ENCODE measurements around the gene CAMK2N2. TPM values are rescaled to one million over a fixed set of nuclear protein-coding genes. Genes with fewer than 3 reads are reported as not detected.

The CAMK2N2 gene
- total RNA-seq, 4 donors from 2014 or later = not detected

DNA sequence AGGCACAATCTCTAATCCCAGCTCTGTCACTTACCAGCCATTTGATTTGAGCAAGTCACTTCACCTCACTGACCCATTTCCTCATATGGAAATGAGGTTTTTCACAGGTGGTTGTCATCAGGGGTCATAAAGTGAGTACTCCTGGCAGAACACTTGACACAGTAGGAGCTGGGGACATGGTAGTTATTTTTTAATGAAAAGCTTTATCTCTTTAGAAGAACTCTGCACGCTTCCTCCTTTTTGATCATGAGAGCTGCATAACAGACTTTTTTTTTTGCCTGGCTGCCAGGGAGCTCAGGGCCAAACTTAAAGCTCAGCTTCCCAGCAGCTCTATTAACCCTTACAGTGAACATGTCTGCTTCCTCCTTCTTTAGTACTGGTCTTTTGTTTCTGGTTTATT, 23.5 kb downstream of the CAMK2N2 start:
- Histone ChIP-seq H3K36me3 (peaks cover 7% of the 10 kb centered on the region in 2 donors), H3K9me3 (no peaks in the 10 kb centered on the region), H3K27me3 (no peaks in the 10 kb centered on the region), H3K4me1 (peaks cover 9 to 19% of the 10 kb centered on the region in 2 donors), H3K4me3 (replicated peaks in 1 of 3) (no peak overlapping the region), H3K27ac (no peak overlapping the region)
- 52% methylated on average over 1 of the region's 1 CpG for WGBS, 2 donors
- no peak for TF ChIP-seq POLR2A (IDR thresholded peaks at IDR 0.05)
- TF ChIP-seq, protein P1, sequence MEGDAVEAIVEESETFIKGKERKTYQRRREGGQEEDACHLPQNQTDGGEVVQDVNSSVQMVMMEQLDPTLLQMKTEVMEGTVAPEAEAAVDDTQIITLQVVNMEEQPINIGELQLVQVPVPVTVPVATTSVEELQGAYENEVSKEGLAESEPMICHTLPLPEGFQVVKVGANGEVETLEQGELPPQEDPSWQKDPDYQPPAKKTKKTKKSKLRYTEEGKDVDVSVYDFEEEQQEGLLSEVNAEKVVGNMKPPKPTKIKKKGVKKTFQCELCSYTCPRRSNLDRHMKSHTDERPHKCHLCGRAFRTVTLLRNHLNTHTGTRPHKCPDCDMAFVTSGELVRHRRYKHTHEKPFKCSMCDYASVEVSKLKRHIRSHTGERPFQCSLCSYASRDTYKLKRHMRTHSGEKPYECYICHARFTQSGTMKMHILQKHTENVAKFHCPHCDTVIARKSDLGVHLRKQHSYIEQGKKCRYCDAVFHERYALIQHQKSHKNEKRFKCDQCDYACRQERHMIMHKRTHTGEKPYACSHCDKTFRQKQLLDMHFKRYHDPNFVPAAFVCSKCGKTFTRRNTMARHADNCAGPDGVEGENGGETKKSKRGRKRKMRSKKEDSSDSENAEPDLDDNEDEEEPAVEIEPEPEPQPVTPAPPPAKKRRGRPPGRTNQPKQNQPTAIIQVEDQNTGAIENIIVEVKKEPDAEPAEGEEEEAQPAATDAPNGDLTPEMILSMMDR (IDR thresholded peaks at IDR 0.05) = no peak
- intact Hi-C loops (cut with DNase I) = loop anchor here (10.0 kb wide), 1 partner anchor 47 kb away; no protein-coding TSS in a partner anchor
- DNase-seq = no peak

DNA sequence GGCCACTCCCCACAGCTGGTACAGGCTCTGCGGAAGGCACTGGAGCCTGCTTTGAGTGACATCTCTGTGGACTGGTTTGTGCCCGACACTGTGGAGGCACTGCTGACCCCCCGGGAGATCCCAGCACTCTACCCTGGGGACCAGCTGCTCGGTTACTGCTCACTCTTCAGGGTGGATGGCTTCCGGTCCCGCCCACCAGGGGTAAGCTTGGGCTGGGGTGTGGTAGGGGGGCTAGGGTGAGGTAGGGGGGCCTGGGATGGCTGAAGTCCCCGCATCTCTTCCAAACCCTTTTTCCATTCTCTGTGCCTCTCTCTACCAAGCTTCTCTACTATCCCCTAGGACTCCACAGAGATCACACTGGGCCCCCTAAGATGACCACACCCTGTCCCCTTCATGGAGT, 24.1 kb downstream of the CAMK2N2 start:
- 74 to 80% methylated on average over 7 of the region's 7 CpGs for WGBS, 2 donors
- no peak for DNase-seq
- TF ChIP-seq POLR2A (IDR thresholded peaks at IDR 0.05) = no peak
- TF ChIP-seq, protein P1 (IDR thresholded peaks at IDR 0.05) = no peak
- Histone ChIP-seq H3K36me3 (peaks cover under 1% of the 10 kb centered on the region in 2 donors), H3K27ac (no peak overlapping the region), H3K27me3 (no peaks in the 10 kb centered on the region), H3K9me3 (no peaks in the 10 kb centered on the region), H3K4me1 (peaks cover 9 to 19% of the 10 kb centered on the region in 2 donors), H3K4me3 (replicated peaks in 1 of 3) (no peak overlapping the region)
- intact Hi-C loops (cut with DNase I) = loop anchor here (10.0 kb wide), 1 partner anchor 48 kb away; no protein-coding TSS in a partner anchor

DNA sequence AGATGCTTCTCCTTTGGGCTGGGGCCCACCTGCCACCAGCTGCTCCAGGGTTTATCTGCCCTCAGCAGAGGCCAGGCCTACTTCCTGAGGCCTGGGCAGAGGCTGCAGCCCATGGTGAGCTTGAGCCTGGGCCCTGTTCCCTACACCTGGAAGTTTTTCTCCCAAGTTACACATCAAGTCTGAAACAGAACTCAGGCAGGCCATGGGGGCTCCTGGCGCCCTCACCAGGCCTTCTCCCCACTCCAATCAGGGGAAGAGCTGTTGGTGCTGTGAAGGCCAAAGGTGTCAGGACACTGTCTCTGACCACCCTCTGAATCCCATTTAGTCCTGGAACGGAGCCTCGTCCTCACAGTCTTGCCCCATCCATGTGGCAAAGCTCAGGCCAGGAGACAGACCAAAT, 24.7 kb downstream of the CAMK2N2 start:
- no peak for DNase-seq
- Histone ChIP-seq H3K27ac (no peak overlapping the region), H3K4me3 (replicated peaks in 1 of 3) (no peak overlapping the region), H3K4me1 (peaks cover 5 to 14% of the 10 kb centered on the region in 2 donors), H3K27me3 (peaks cover 3% of the 10 kb centered on the region), H3K9me3 (no peaks in the 10 kb centered on the region), H3K36me3 (no peaks in the 10 kb centered on the region)
- intact Hi-C loops (cut with DNase I) = loop anchor here (10.0 kb wide), 1 partner anchor 48 kb away; no protein-coding TSS in a partner anchor
- 77 to 85% methylated on average over 3 of the region's 3 CpGs for WGBS, 2 donors
- TF ChIP-seq POLR2A (IDR thresholded peaks at IDR 0.05) = no peak
- TF ChIP-seq, protein P1 (IDR thresholded peaks at IDR 0.05) = no peak

DNA sequence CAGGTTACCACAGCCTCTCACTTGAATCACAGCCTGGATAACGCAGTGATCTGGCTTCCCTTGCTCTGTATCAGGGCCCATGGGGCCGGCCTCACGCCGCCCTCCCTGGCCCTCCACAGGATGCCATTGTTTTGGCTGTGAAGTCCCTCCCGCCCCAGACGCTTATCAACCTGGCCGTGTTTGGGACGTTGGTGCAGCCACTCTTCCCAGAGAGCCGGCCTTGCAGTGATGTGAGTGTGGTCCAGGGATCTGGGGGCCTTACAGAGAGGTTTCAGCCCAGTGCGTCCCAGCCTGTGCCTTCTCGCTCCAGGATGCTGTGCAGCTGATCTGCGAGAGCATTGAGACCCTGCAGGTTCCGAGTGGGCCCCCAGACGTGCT, 25.3 kb downstream of the CAMK2N2 start:
- no peaks in the 10 kb centered on the region for H3K36me3 ChIP-seq
- WGBS, 2 donors = 61 to 65% methylated on average over 12 to 13 of the region's 14 CpGs
- peaks cover 6% of the 10 kb centered on the region for H3K27me3 ChIP-seq
- no peak overlapping the region for H3K27ac ChIP-seq
- TF ChIP-seq, protein P1 (IDR thresholded peaks at IDR 0.05) = no peak
- no peak for TF ChIP-seq POLR2A (IDR thresholded peaks at IDR 0.05)
- H3K4me1 ChIP-seq = peaks cover 0 to 9% of the 10 kb centered on the region in 2 donors
- intact Hi-C loops (cut with DNase I) = loop anchor here (10.0 kb wide), 1 partner anchor 49 kb away; no protein-coding TSS in a partner anchor
- H3K4me3 ChIP-seq (replicated peaks in 1 of 3) = no peak overlapping the region
- no peaks in the 10 kb centered on the region for H3K9me3 ChIP-seq
- DNase-seq = no peak

DNA sequence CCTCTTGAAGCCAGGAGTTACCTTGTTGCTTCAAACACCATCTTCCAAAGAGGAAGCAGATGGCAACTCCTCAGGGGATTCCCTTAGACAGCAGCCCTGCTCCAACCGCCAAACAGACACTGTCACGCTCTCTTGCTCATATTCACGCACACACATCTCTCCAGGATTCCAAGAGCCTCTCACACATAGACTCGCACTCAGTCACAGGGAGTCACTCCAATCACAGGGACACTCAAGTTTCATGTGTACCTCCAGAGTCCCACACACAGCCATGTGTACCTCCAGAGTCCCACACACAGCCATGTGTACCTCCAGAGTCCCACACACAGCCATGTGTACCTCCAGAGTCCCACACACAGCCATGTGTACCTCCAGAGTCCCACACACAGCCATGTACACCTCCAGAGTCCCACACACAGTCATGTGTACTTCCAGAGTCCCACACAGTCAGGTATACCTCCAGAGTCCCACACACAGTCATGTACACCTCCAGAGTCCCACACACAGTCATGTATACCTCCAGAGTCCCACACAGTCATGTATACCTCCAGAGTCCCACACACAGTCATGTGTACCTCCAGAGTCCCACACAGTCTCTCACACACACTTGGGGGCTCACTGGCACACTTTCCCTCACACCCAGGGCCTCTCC, 25.8 kb downstream of the CAMK2N2 start:
- H3K27ac ChIP-seq = no peak overlapping the region
- no peaks in the 10 kb centered on the region for H3K36me3 ChIP-seq
- no peaks in the 10 kb centered on the region for H3K9me3 ChIP-seq
- H3K27me3 ChIP-seq = peaks cover 6% of the 10 kb centered on the region
- TF ChIP-seq, protein P1 (IDR thresholded peaks at IDR 0.05) = no peak
- no peak for TF ChIP-seq POLR2A (IDR thresholded peaks at IDR 0.05)
- no peak overlapping the region for H3K4me3 ChIP-seq (replicated peaks in 1 of 3)
- 32 to 59% methylated on average over 4 of the region's 4 CpGs for WGBS, 2 donors
- peaks cover 0 to 14% of the 10 kb centered on the region in 2 donors for H3K4me1 ChIP-seq
- DNase-seq = no peak
- intact Hi-C loops (cut with DNase I) = loop anchor here (10.0 kb wide), 1 partner anchor 49 kb away; no protein-coding TSS in a partner anchor
